ENCODE results near the gene ACYP2. TPM values are rescaled to one million over a fixed set of nuclear protein-coding genes. Genes with fewer than 3 reads are reported as not detected.
"Not testable (repeated sequence)": the region's sequence is repeated elsewhere in the genome, so short reads cannot be mapped to it uniquely, and the experiment has no call there.

Gene ACYP2
- total RNA-seq, 6 experiments from 2014 or later = 9.6 to 22.9 (median 18.5) TPM

- Histone ChIP-seq H3K36me3 (no peaks in the 10 kb centered on the region), H3K9me3 (no peaks in the 10 kb centered on the region), H3K4me1 (no peaks in the 10 kb centered on the region), H3K4me3 (no peak overlapping the region), H3K27ac (no peak overlapping the region), H3K27me3 (no peaks in the 10 kb centered on the region)
- ATAC-seq (no peak), DNase-seq (no peak)
- no peak for TF ChIP-seq POLR2A (IDR thresholded peaks at IDR 0.05)
- intact Hi-C loops (cut with DNase I) = no loop called here
- WGBS (ENCODE audit: insufficient coverage, low coverage, low lambda C conversion rate, missing lambda C conversion rate) = 82% methylated on average over 6 of the region's 6 CpGs
These were observed 144.2 kb downstream of the ACYP2 start for GRCh38 chr2:54259413-54260240.

GRCh38 chr2:54260241-54260595, 144.8 kb downstream of the ACYP2 start:
- no peak for ATAC-seq
- DNase-seq = no peak
- Histone ChIP-seq H3K27me3 (no peaks in the 10 kb centered on the region), H3K9me3 (no peaks in the 10 kb centered on the region), H3K4me1 (no peaks in the 10 kb centered on the region), H3K36me3 (no peaks in the 10 kb centered on the region), H3K4me3 (no peak overlapping the region), H3K27ac (no peak overlapping the region)
- WGBS (ENCODE audit: insufficient coverage, low coverage, low lambda C conversion rate, missing lambda C conversion rate) = 94% methylated on average over 2 of the region's 2 CpGs
- intact Hi-C loops (cut with DNase I) = no loop called here
- no peak for TF ChIP-seq CTCF (IDR thresholded peaks at IDR 0.05)
- no peak for TF ChIP-seq POLR2A (IDR thresholded peaks at IDR 0.05)

GRCh38 chr2:54261537-54261936, 146.1 kb downstream of the ACYP2 start:
- intact Hi-C loops (cut with DNase I) = no loop called here
- Histone ChIP-seq H3K4me3 (no peak overlapping the region), H3K9me3 (no peaks in the 10 kb centered on the region), H3K27me3 (no peaks in the 10 kb centered on the region), H3K27ac (no peak overlapping the region), H3K36me3 (no peaks in the 10 kb centered on the region), H3K4me1 (no peaks in the 10 kb centered on the region)
- 34% methylated on average over 2 of the region's 2 CpGs for WGBS (ENCODE audit: insufficient coverage, low coverage, low lambda C conversion rate, missing lambda C conversion rate)
- DNase-seq (no peak), ATAC-seq (no peak)
- TF ChIP-seq CTCF (IDR thresholded peaks at IDR 0.05) = no peak
- no peak for TF ChIP-seq POLR2A (IDR thresholded peaks at IDR 0.05)

- DNase-seq (no peak), ATAC-seq (peak in 1 of 4 donors; percentile 23)
- Histone ChIP-seq H3K27me3 (no peaks in the 10 kb centered on the region), H3K9me3 (no peaks in the 10 kb centered on the region), H3K36me3 (no peaks in the 10 kb centered on the region), H3K27ac (no peak overlapping the region), H3K4me1 (no peaks in the 10 kb centered on the region), H3K4me3 (no peak overlapping the region)
- WGBS (ENCODE audit: insufficient coverage, low coverage, low lambda C conversion rate, missing lambda C conversion rate) = 77% methylated on average over 2 of the region's 2 CpGs
- intact Hi-C loops (cut with DNase I) = no loop called here
- TF ChIP-seq POLR2A (IDR thresholded peaks at IDR 0.05) = no peak
- no peak for TF ChIP-seq CTCF (IDR thresholded peaks at IDR 0.05)
These were observed 146.8 kb downstream of the ACYP2 start for GRCh38 chr2:54262015-54262765.

GRCh38 chr2:54265081-54265480, 149.7 kb downstream of the ACYP2 start:
- H3K27ac ChIP-seq; H3K36me3 ChIP-seq; H3K4me1 ChIP-seq; H3K4me3 ChIP-seq; DNase-seq; ATAC-seq; H3K9me3 ChIP-seq; intact Hi-C loops (cut with DNase I); H3K27me3 ChIP-seq: not testable (repeated sequence)
- WGBS (ENCODE audit: insufficient coverage, low coverage, low lambda C conversion rate, missing lambda C conversion rate) = 71% methylated on average over 1 of the region's 1 CpG

All from right lobe of liver (tissue), 6 donors.